Measurements from ENCODE around the gene TNRC18. TPM values are rescaled to one million over a fixed set of nuclear protein-coding genes. Genes with fewer than 3 reads are reported as not detected.

TNRC18 gene
- total RNA-seq, 1 donor from 2014 or later = 118 TPM

GRCh38 chr7:5404421-5404826, 19.2 kb downstream of the TNRC18 start:
- no peak for ATAC-seq

GRCh38 chr7:5403442-5403841, 20.2 kb downstream of the TNRC18 start:
- no peak for ATAC-seq
- Histone ChIP-seq H3K27ac (no peak overlapping the region), H3K4me1 (peaks cover 18% of the 10 kb centered on the region)

More at GRCh38 chr7:5404421-5404826, 19.2 kb downstream of the TNRC18 start:
- TF ChIP-seq, protein P1, sequence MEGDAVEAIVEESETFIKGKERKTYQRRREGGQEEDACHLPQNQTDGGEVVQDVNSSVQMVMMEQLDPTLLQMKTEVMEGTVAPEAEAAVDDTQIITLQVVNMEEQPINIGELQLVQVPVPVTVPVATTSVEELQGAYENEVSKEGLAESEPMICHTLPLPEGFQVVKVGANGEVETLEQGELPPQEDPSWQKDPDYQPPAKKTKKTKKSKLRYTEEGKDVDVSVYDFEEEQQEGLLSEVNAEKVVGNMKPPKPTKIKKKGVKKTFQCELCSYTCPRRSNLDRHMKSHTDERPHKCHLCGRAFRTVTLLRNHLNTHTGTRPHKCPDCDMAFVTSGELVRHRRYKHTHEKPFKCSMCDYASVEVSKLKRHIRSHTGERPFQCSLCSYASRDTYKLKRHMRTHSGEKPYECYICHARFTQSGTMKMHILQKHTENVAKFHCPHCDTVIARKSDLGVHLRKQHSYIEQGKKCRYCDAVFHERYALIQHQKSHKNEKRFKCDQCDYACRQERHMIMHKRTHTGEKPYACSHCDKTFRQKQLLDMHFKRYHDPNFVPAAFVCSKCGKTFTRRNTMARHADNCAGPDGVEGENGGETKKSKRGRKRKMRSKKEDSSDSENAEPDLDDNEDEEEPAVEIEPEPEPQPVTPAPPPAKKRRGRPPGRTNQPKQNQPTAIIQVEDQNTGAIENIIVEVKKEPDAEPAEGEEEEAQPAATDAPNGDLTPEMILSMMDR (IDR thresholded peaks at IDR 0.05) = no peak
- H3K36me3 ChIP-seq = peaks cover 19% of the 10 kb centered on the region
- H3K4me1 ChIP-seq = peaks cover 21% of the 10 kb centered on the region
- H3K4me3 ChIP-seq = no peak overlapping the region
- no peaks in the 10 kb centered on the region for H3K27me3 ChIP-seq
- intact Hi-C loops (cut with DNase I) = no loop called here
- no peak for DNase-seq
- H3K27ac ChIP-seq = no peak overlapping the region
- no peaks in the 10 kb centered on the region for H3K9me3 ChIP-seq

DNA sequence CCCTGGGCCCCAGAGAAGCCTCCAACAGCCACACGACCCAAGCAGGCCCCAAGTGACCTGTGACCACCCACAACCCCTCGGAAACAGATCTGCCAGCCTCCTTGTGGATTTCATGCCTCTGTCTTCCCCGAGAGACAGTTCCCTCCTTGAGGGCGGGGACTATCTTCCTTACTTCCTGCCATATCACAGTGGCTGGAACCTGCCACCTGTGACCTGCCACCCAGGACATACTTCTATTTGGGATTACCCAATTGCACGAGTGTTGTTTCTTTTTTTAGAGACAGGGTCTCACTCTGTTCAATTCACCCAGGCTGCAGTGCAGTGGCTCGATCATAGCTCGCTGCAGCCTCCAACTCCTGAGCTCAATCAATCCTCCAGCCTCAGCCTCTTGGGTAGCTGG, 25.9 kb downstream of the TNRC18 start:
- H3K9me3 ChIP-seq = no peaks in the 10 kb centered on the region
- peaks cover 29% of the 10 kb centered on the region for H3K4me1 ChIP-seq
- intact Hi-C loops (cut with DNase I) = no loop called here
- TF ChIP-seq, protein P1 (IDR thresholded peaks at IDR 0.05) = no peak
- no peak for ATAC-seq
- peaks cover 18% of the 10 kb centered on the region for H3K36me3 ChIP-seq
- peak overlapping the region; percentile 91 for H3K27ac ChIP-seq
- H3K27me3 ChIP-seq = no peaks in the 10 kb centered on the region
- H3K4me3 ChIP-seq = peak overlapping the region; percentile 65
- DNase-seq = no peak

More at GRCh38 chr7:5403442-5403841, 20.2 kb downstream of the TNRC18 start:
- no peaks in the 10 kb centered on the region for H3K27me3 ChIP-seq
- intact Hi-C loops (cut with DNase I) = no loop called here
- no peaks in the 10 kb centered on the region for H3K9me3 ChIP-seq
- DNase-seq = no peak
- H3K36me3 ChIP-seq = peaks cover 19% of the 10 kb centered on the region
- H3K4me3 ChIP-seq = no peak overlapping the region
- TF ChIP-seq, protein P1 (IDR thresholded peaks at IDR 0.05) = no peak

DNA sequence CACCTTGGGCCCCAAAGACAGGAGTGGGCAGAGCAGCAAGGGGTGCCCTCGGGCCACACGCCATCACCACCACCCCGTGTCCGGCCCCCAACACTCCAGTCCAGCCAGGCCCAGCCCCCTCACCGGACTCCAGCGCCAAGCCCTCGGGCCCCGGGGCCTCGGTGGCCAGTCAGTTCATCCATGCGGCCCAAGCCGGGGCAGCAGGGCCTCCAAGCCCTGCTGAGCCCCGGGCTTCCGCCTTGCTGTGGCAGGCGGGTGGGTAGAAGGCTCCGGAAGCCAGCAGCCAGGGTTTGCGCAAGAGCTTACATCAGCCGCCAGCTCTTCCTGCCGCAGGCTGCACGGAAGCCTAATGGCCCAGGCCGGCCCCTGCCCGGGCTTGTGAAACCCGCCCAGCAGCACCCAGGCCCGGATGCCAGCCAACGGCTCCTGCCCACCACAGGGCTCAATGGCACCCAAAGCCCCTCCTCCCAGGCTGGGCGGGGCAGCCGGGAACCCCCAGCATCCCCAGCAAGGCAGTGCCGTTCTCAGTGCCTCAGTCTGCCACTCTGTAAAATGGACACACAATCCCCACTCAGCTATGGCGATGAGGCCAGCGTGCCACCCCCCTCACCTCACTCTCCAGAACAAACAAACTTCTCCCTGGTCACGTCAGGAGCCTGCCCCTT, 26.5 kb downstream of the TNRC18 start:
- TF ChIP-seq, protein P1 (IDR thresholded peaks at IDR 0.05) = no peak
- Histone ChIP-seq H3K4me3 (peak overlapping the region; percentile 65), H3K36me3 (peaks cover 24% of the 10 kb centered on the region), H3K9me3 (no peaks in the 10 kb centered on the region), H3K4me1 (peaks cover 29% of the 10 kb centered on the region), H3K27ac (peak overlapping the region; percentile 91), H3K27me3 (no peaks in the 10 kb centered on the region)
- ATAC-seq (peak; percentile 95), DNase-seq (peak; percentile 98)
- intact Hi-C loops (cut with DNase I) = no loop called here

GRCh38 chr7:5396542-5396941, 27.1 kb downstream of the TNRC18 start:
- peak; percentile 83 for DNase-seq
- Histone ChIP-seq H3K27me3 (no peaks in the 10 kb centered on the region), H3K27ac (peak overlapping the region; percentile 91), H3K9me3 (no peaks in the 10 kb centered on the region), H3K4me1 (peaks cover 29% of the 10 kb centered on the region), H3K4me3 (peak overlapping the region; percentile 65), H3K36me3 (peaks cover 28% of the 10 kb centered on the region)
- ATAC-seq = peak; percentile 75
- TF ChIP-seq, protein P1 (IDR thresholded peaks at IDR 0.05) = peak; percentile 38
- intact Hi-C loops (cut with DNase I) = no loop called here

Data from upper lobe of right lung (tissue), 1 donor.